Ectodermal cell (in vitro differentiated cells): ENCODE measurements around the gene ADISSP.
A peak's percentile ranks its signal among the peaks of the same experiment; 100 is the strongest.

ENCODE experiments used
- H3K27ac ChIP-seq: 2 replicates; pipeline ENCODE4 v1.7.0; 2013; ENCODE audit warnings: mild to moderate bottlenecking, low read depth, low read length; ENCODE audit not compliant: insufficient read depth, poor library complexity, severe bottlenecking
- H3K27me3 ChIP-seq: 2 replicates; pipeline ENCODE4 v1.7.0; 2013; ENCODE audit warnings: mild to moderate bottlenecking, low read length; ENCODE audit not compliant: insufficient read depth, control insufficient read depth, poor library complexity, severe bottlenecking
- H3K36me3 ChIP-seq: one replicate; pipeline ENCODE4 v1.7.0; 2013; ENCODE audit warnings: low read length; ENCODE audit not compliant: control insufficient read depth, insufficient read depth
- H3K4me1 ChIP-seq: one replicate; pipeline ENCODE4 v1.7.0; 2013; ENCODE audit warnings: low read length; ENCODE audit not compliant: control insufficient read depth, insufficient read depth
- H3K4me3 ChIP-seq: 2 replicates; pipeline ENCODE4 v1.7.0; 2013; ENCODE audit warnings: low read depth, low read length, control low read depth; ENCODE audit not compliant: insufficient read depth
- H3K9me3 ChIP-seq: 2 replicates; pipeline ENCODE4 v1.7.0; 2013; ENCODE audit warnings: mild to moderate bottlenecking, low read length, moderate library complexity; ENCODE audit not compliant: control insufficient read depth
- WGBS, 2 experiments: methylation state at CpG; one replicate each; pipeline ENCODE4 v1.1.7; 2013; ENCODE audit warnings: missing lambda C conversion rate in 2 of 2; 5-methylcytosine and 5-hydroxymethylcytosine counted together

Gene ADISSP

DNA sequence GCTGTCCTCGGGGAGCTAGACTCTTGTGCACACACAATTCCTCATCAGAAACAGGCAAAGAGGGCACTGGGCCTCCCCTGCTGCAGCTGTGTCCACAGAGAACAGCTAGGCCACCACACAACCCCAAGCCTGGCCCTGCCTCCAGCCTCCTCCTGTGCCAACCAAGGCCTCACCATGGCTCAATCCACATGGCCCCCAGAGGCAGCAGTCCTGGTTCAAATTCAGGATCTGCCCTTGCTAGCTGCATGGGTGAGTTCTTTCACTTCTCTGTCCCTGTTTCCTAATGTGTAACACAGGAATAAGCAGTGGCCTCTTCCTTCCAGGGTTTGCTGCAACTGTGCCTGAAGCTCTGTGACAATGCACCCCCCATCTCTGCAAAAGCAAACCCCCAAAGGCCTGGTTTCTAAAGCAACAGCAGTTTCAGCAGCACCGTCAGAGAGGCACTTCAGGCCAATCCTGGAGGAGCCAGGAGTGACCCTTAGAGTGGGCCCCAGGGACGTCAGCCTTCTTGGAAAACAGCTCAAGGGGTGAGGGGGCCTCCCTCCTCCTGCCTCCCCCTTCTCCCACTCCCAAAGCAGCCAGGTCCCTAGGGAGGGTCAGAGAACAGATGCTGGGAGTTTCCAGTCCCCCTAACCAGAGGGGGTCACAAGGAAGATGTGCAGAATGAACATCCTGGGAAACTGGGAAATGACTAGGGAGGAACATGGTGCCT is 2.2 kb downstream of the ADISSP start:
- Histone ChIP-seq H3K4me3 (no peak overlapping the region), H3K9me3 (no peaks in the 10 kb centered on the region), H3K27me3 (peaks cover 3% of the 10 kb centered on the region), H3K27ac (no peak overlapping the region), H3K36me3 (no peaks in the 10 kb centered on the region), H3K4me1 (peaks cover 18% of the 10 kb centered on the region)
- 91 to 93% methylated on average over 3 of the region's 3 CpGs for WGBS, 2 experiments

DNA sequence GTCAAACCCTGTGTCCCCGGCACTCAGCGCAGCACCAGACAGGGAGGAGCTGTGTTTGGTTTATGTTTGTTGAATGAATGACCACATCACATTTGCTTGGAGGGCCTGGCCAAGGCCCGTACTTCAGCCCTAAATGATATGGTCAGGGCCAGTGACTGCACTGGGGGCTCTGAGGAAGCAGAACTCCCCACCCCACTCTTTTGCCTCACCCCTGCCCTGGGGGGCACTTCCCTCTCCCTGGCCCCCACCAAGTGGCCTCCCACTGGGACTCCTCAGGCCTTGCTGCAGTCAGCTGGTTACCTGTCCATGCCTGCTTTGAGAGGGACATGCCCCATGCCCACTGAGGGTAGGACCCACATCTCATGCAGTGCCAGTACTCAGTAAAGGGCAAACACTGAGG is 2.9 kb downstream of the ADISSP start:
- WGBS, 2 experiments, result 90 to 92% methylated on average over 3 of the region's 3 CpGs
- Histone ChIP-seq H3K36me3 (no peaks in the 10 kb centered on the region), H3K4me1 (peaks cover 21% of the 10 kb centered on the region), H3K9me3 (no peaks in the 10 kb centered on the region), H3K4me3 (no peak overlapping the region), H3K27ac (no peak overlapping the region), H3K27me3 (no peaks in the 10 kb centered on the region)

DNA sequence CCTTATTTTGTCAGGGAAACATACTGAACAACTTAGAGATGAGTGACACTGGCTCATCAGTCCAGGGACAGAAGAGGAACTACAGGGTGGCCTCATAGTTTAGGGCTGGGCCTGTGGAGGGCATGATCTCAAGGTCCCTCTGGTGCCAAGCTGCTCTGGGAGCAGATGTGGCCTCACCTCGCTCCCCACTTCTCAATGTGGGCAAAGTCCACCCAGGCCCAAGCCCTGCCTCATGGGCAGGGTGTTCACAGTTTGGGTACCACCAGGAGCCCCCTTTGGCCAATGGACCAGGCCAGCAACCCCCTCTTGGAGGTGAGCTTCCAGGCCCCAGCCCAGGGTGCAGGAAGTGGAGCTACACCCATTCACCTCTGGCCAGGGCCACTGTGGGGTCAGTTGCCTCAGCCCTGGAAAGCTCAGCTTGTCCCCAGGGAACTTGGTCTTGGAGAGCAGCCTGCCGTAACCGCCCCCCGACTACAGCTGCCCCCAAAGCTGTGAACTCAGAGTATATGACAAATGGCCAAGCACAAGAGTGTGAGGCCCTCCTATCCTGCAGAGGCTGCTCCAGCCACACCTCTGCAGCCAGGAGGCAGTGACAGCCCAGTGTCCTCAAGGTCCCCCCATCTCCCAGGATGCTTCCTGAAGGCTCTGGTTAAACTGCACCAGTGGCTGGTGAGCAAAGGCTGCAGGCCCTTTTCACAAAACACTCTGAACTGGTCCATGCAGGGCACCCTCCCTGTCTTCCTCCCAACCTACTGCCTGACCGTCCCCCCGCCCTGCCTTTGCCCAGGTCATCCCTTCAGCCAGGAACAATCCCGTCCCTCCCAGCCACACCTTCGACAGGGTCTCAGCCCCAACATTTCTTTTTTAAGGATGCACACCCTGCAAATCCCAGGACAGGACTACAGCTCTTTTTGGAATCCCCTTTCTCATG is 3.6 kb downstream of the ADISSP start:
- WGBS, 2 experiments, result 95 to 96% methylated on average over 8 of the region's 8 CpGs
- H3K4me1 ChIP-seq, result peaks cover 16% of the 10 kb centered on the region

DNA sequence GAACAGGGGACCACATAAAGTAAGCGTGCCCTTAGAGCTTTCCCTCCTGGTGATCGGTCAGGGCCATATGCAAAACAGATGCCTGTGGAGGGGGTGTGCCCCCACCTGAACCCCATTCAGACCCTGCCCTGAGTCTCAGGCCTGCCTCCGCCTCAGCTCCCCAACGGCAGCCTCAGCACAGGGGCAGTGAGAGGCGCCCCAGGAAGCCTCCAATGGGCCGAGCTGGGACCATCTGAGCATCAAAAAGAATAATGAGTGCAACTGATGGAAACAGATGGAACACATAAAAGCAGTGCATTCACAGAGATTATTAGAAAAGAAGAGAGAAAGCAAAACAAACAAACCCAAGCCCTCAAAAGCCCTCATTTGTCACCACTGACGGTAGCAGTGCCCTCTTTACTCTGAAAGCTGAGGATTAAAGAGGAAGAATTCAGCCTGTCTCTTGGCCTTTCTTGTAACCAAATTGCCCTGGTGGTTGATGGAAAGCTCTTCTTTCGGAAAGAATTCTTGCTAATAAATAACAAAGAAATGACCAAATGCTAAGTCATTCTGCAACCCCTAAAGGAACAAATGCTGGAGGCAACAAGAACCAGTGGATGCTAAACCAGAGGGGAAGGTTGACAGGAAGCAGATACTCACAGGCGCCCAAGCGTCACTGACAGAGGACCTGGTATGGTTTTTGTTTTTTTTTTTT is 6.8 kb downstream of the ADISSP start:
- peaks cover 5% of the 10 kb centered on the region for H3K4me1 ChIP-seq
- H3K4me3 ChIP-seq, result no peak overlapping the region
- H3K27me3 ChIP-seq, result no peaks in the 10 kb centered on the region
- H3K9me3 ChIP-seq, result no peaks in the 10 kb centered on the region
- WGBS, 2 experiments, result 55 to 60% methylated on average over 10 of the region's 10 CpGs
- peak overlapping the region; percentile 74 for H3K27ac ChIP-seq
- H3K36me3 ChIP-seq, result no peaks in the 10 kb centered on the region

More for the DNA sequence above, 3.6 kb downstream of the ADISSP start:
- Histone ChIP-seq H3K36me3 (no peaks in the 10 kb centered on the region), H3K27ac (no peak overlapping the region), H3K27me3 (no peaks in the 10 kb centered on the region), H3K9me3 (no peaks in the 10 kb centered on the region), H3K4me3 (no peak overlapping the region)

DNA sequence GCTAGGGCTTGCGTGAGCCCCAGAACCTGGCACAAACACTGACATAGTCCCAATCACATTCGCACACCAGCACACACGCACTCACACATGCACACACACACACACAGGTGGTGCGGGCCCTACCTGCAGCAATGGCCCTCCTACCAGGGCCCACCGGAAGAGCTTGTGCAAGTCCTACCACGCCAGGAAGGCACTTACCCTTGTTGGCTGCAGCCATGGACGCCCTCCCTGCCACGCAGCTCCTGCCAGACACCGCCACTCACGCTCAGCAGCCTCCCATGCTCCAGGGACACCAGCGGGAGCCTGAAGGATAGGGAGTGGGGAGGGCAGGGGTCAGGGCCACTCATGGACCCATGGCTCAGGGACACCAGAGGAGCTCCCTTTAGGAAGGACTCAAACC is 7.7 kb downstream of the ADISSP start:
- Histone ChIP-seq H3K36me3 (no peaks in the 10 kb centered on the region), H3K9me3 (no peaks in the 10 kb centered on the region), H3K4me1 (peaks cover 5% of the 10 kb centered on the region), H3K27me3 (no peaks in the 10 kb centered on the region), H3K27ac (no peak overlapping the region), H3K4me3 (no peak overlapping the region)
- 95 to 96% methylated on average over 11 of the region's 11 CpGs for WGBS, 2 experiments

DNA sequence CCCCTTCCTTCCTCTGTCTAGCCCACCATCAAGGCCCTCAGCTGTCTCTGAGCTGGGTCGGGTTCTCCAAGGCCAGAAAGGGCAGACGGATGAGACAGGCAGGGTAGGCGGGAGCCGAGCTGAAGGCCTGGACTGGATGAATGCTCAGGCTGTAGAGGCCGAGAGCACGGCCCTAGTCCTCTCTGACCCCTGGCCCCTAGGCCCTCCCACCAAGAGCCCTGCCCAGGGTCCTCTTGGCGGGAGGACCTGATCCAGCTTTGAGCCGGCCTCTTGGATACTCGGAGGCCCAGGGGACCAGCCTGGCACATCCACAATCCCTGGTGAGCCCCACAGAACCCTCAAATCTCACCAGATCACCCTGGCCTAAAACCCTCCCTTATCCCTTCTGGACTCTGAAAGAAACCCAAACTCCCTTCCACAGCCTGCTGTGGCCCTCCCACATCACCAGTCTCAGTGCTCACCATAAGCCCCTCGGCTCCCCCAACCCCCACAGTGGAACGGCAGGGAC is 8.2 kb downstream of the ADISSP start:
- Histone ChIP-seq H3K36me3 (no peaks in the 10 kb centered on the region), H3K9me3 (no peaks in the 10 kb centered on the region), H3K27ac (no peak overlapping the region), H3K4me1 (peaks cover 5% of the 10 kb centered on the region), H3K27me3 (no peaks in the 10 kb centered on the region), H3K4me3 (no peak overlapping the region)
- WGBS, 2 experiments, result 79 to 83% methylated on average over 11 of the region's 11 CpGs

DNA sequence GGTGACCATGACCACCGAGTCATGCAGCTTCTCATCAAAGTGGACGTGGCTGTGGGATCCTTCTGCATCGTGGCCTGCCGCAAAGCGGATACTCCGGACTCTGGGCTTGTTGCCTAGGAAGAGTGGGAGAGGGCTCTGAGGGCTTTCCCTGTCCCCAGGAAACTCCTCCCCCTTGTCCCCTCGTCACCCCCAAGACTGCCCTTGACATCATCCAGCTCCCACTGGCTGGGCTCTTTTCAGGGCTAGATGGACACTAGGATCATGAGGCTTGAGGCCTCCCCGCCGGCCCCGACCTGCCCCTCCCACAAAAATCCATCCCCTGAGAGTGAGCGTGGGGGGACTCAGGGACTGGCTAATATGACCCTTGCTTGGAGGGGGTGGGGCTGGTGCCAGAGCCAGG is 9.0 kb downstream of the ADISSP start:
- H3K36me3 ChIP-seq, result no peaks in the 10 kb centered on the region
- no peak overlapping the region for H3K27ac ChIP-seq
- H3K27me3 ChIP-seq, result no peaks in the 10 kb centered on the region
- H3K4me1 ChIP-seq, result peaks cover 5% of the 10 kb centered on the region
- no peaks in the 10 kb centered on the region for H3K9me3 ChIP-seq
- no peak overlapping the region for H3K4me3 ChIP-seq
- WGBS, 2 experiments, result 95% methylated on average over 11 of the region's 11 CpGs

DNA sequence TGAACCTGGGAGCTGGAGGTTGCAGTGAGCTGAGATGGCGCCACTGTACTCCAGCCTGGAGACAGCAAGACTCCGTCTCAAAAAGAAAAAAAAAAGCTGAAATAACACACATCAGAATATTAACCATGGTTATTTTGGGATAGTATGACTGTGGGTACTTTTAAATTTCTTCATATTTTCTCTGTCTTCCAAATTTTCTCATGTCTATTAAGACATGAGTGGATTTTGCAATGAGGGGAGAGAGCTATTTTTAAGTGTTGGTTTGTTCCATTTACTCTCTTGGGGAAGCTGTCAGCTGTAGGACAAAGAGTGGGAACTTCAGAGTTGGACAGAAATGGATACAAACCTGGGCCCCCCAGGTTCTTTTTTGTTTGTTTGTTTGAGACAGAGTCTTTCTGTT is 10.3 kb downstream of the ADISSP start:
- H3K27ac ChIP-seq, result no peak overlapping the region
- H3K4me1 ChIP-seq, result peaks cover 8% of the 10 kb centered on the region
- H3K4me3 ChIP-seq, result no peak overlapping the region
- no peaks in the 10 kb centered on the region for H3K36me3 ChIP-seq
- peaks cover 8% of the 10 kb centered on the region for H3K27me3 ChIP-seq
- 92 to 100% methylated on average over 1 of the region's 2 CpGs for WGBS, 2 experiments
- no peaks in the 10 kb centered on the region for H3K9me3 ChIP-seq

DNA sequence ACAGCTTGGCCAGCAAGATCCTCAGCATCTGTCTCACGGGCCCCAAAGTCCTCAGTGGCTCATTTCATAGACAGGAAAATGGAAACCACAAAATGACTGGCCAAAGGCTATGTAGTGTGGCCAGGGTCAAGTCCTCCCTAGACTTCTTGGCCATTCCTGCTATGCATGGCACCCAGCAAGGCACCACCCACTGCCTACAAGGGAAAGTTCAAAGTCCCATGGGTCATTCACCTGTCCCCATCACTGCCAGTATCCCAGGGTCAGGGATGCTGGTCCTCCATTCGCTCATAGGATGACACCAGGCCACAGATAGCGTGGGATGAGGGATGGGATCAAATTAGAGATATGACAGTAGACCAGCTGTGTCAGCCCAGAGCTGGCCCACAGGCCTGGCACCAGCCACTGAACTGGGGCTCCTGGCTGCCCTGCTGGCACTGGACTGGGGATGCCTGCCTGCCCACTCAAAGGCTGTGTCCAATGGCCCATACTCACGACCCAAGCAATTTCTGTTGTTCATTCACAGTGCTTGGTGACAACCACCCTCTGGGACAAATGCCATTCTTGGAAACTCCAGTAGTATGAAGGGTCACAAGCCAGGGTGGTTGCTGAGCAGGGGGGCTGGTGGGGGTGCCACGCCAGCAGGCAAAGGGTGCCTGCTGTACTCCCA is 11.6 kb downstream of the ADISSP start:
- H3K9me3 ChIP-seq, result no peaks in the 10 kb centered on the region
- no peak overlapping the region for H3K4me3 ChIP-seq
- H3K36me3 ChIP-seq, result no peaks in the 10 kb centered on the region
- peaks cover 11% of the 10 kb centered on the region for H3K4me1 ChIP-seq
- WGBS, 2 experiments, result 91 to 93% methylated on average over 5 of the region's 5 CpGs
- no peak overlapping the region for H3K27ac ChIP-seq
- H3K27me3 ChIP-seq, result peaks cover 21% of the 10 kb centered on the region
